ENCODE results near the gene OGDH. TPM values are rescaled to one million over a fixed set of nuclear protein-coding genes. Genes with fewer than 3 reads are reported as not detected.

OGDH gene
- total RNA-seq, 3 donors from 2014 or later = 45.7 to 67.5 (median 46.2) TPM

DNA sequence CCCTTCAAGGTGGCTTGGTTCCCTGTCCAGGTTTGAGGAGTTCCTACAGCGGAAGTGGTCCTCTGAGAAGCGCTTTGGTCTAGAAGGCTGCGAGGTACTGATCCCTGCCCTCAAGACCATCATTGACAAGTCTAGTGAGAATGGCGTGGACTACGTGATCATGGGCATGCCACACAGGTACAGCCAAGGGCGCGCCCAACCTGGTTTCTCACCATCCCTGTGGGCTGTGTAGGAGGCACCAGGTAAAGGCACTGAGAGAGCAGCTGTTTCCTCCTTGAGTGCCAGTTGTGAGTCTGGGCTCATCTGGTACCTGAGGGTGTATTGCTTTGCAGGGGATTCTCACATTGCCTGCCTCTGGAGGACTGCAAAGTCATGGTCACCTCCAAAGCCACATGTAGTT, 68.0 kb downstream of the OGDH start:
- Histone ChIP-seq H3K9me3 (no peaks in the 10 kb centered on the region), H3K27ac (no peak overlapping the region), H3K27me3 (no peaks in the 10 kb centered on the region), H3K4me3 (no peak overlapping the region), H3K36me3 (no peaks in the 10 kb centered on the region), H3K4me1 (no peaks in the 10 kb centered on the region)
- DNase-seq (ENCODE audit: low spot score in 2 of 2) = no peak
- TF ChIP-seq POLR2AphosphoS5 (IDR thresholded peaks at IDR 0.05) (no peak), CTCF (IDR thresholded peaks at IDR 0.05) (no peak), POLR2A (IDR thresholded peaks at IDR 0.05) (no peak)
- intact Hi-C loops (cut with DNase I; ENCODE audit: low total_unique reads) = no loop called here

DNA sequence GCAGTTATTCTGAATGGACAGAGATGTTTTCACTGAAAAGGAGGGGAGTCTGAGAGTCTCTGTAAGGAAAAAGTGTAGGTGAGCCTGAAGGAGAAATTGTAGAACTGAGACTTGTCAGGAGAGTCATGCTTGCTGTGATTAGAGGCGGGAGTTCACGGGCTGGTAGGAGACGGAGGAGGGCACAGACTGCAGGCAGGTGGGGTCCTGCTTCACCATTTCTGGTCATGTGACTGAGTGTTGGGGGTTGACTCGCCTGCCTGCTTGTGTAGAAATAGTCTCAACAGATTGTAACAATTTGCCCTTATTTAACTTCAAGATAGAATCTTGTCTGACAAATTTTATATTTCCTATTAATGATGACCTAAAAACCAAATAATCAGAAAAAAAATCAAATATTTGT, 70.3 kb downstream of the OGDH start:
- H3K27me3 ChIP-seq = no peaks in the 10 kb centered on the region
- DNase-seq (ENCODE audit: low spot score in 2 of 2) = no peak
- H3K36me3 ChIP-seq = no peaks in the 10 kb centered on the region
- no peak overlapping the region for H3K27ac ChIP-seq
- H3K4me1 ChIP-seq = no peaks in the 10 kb centered on the region
- intact Hi-C loops (cut with DNase I; ENCODE audit: low total_unique reads) = no loop called here
- H3K9me3 ChIP-seq = no peaks in the 10 kb centered on the region
- no peak overlapping the region for H3K4me3 ChIP-seq
- TF ChIP-seq CTCF (IDR thresholded peaks at IDR 0.05) = no peak
- TF ChIP-seq POLR2A (IDR thresholded peaks at IDR 0.05) = no peak
- TF ChIP-seq POLR2AphosphoS5 (IDR thresholded peaks at IDR 0.05) = no peak

GRCh38 chr7:44678101-44678470, 71.7 kb downstream of the OGDH start:
- Histone ChIP-seq H3K27me3 (no peaks in the 10 kb centered on the region), H3K4me3 (no peak overlapping the region), H3K27ac (peak overlapping the region; percentile 4 to 72), H3K4me1 (no peaks in the 10 kb centered on the region), H3K36me3 (no peaks in the 10 kb centered on the region), H3K9me3 (no peaks in the 10 kb centered on the region)
- DNase-seq (ENCODE audit: low spot score in 2 of 2) = no peak
- intact Hi-C loops (cut with DNase I; ENCODE audit: low total_unique reads) = no loop called here
- no peak for TF ChIP-seq POLR2A (IDR thresholded peaks at IDR 0.05)
- no peak for TF ChIP-seq POLR2AphosphoS5 (IDR thresholded peaks at IDR 0.05)
- no peak for TF ChIP-seq CTCF (IDR thresholded peaks at IDR 0.05)

DNA sequence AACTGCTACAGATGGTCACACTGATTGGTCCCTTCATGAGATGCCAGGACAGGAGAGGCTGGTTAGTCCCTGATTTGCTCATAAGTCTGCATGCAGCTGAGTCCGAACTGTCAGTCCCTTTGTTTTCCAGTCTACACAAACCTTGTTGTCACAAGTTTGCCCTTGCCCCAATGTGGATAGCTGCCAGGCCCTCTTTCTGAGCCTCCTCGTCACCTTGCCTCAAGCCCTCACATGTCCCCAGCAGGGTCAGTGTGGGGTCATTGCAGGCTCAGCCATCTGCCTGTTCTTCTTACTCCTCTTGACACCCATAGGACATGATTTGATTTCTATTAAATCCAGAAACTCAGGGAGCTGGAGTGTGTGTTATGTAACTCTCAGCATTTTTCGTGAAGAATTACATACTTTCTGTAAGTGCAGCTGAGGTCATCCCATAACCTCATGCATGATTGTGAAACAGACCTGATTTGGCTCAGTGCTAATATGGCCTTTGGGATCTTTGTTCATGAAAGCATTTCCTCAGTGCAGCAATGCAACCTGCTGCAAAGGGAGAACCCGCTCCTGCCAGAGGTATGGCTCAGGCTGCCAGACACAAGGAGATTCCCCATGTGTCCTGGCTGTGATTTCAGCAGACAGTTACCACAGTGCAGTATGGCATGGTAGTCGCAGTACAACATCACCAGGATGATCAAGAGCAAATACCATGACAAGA, 72.2 kb downstream of the OGDH start:
- Histone ChIP-seq H3K4me3 (no peak overlapping the region), H3K36me3 (no peaks in the 10 kb centered on the region), H3K4me1 (no peaks in the 10 kb centered on the region), H3K27ac (peak overlapping the region; percentile 10 to 72), H3K9me3 (no peaks in the 10 kb centered on the region), H3K27me3 (no peaks in the 10 kb centered on the region)
- intact Hi-C loops (cut with DNase I; ENCODE audit: low total_unique reads) = no loop called here
- TF ChIP-seq POLR2A (IDR thresholded peaks at IDR 0.05) (no peak), CTCF (IDR thresholded peaks at IDR 0.05) (no peak), POLR2AphosphoS5 (IDR thresholded peaks at IDR 0.05) (peak; percentile 42 to 56 (median 49))
- DNase-seq (ENCODE audit: low spot score in 2 of 2) = peak in 1 of 2 donors; percentile 34

DNA sequence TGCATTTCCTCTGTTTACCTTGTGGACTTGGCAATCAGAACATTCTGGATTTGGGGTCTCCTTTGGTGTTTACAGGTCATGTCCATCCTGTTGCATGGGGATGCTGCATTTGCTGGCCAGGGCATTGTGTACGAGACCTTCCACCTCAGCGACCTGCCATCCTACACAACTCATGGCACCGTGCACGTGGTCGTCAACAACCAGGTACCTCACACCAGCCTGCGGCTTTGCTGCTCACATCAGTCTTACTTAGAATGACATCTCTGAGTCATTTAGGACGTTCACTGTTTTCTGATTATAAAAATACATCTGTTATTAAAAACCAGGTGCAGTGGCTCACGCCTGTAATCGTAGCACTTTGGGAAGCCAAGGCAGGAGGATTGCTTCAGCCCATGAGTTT, 75.2 kb downstream of the OGDH start:
- TF ChIP-seq POLR2A (IDR thresholded peaks at IDR 0.05) = no peak
- no peak for TF ChIP-seq CTCF (IDR thresholded peaks at IDR 0.05)
- no peak for TF ChIP-seq POLR2AphosphoS5 (IDR thresholded peaks at IDR 0.05)
- H3K36me3 ChIP-seq = no peaks in the 10 kb centered on the region
- no peaks in the 10 kb centered on the region for H3K9me3 ChIP-seq
- intact Hi-C loops (cut with DNase I; ENCODE audit: low total_unique reads) = no loop called here
- DNase-seq (ENCODE audit: low spot score in 2 of 2) = no peak
- H3K27me3 ChIP-seq = no peaks in the 10 kb centered on the region
- no peak overlapping the region for H3K4me3 ChIP-seq
- H3K4me1 ChIP-seq = no peaks in the 10 kb centered on the region
- no peak overlapping the region for H3K27ac ChIP-seq

Measured in breast epithelium (tissue), 4 donors.